Endothelial cell (in vitro differentiated cells): ENCODE measurements around the gene PRTG. TPM values are rescaled to one million over a fixed set of nuclear protein-coding genes. Genes with fewer than 3 reads are reported as not detected.

Source experiments
- DNase-seq: peaks from one replicate; pipeline ENCODE4 v3.0.0; 2021; ENCODE audit warnings: low spot score
- H3K27ac Mint-ChIP-seq: one replicate; pipeline ENCODE4 v1.8.0; 2021; ENCODE audit warnings: mixed read lengths, inconsistent platforms; ENCODE audit not compliant: unreplicated experiment
- H3K27me3 Mint-ChIP-seq: one replicate; pipeline ENCODE4 v1.8.0; 2021; ENCODE audit warnings: mild to moderate bottlenecking, moderate library complexity, mixed read lengths, inconsistent platforms; ENCODE audit not compliant: unreplicated experiment
- H3K36me3 Mint-ChIP-seq: one replicate; pipeline ENCODE4 v1.8.0; 2021; ENCODE audit warnings: mild to moderate bottlenecking, low read depth, mixed read lengths, inconsistent platforms; ENCODE audit not compliant: unreplicated experiment
- H3K4me1 Mint-ChIP-seq: one replicate; pipeline ENCODE4 v1.8.0; 2021; ENCODE audit warnings: mild to moderate bottlenecking, mixed read lengths, inconsistent platforms; ENCODE audit not compliant: unreplicated experiment
- H3K4me3 Mint-ChIP-seq: one replicate; pipeline ENCODE4 v1.8.0; 2021; ENCODE audit warnings: mild to moderate bottlenecking, mixed read lengths, inconsistent platforms; ENCODE audit not compliant: unreplicated experiment
- H3K9me3 Mint-ChIP-seq: one replicate; pipeline ENCODE4 v1.8.0; 2021; ENCODE audit warnings: mixed read lengths, inconsistent platforms; ENCODE audit not compliant: unreplicated experiment
- CTCF ChIP-seq: fragments of 200-600 bp; sonication (generic); IDR thresholded peaks from one replicate; pipeline ENCODE4 v1.5.0; 2021; ENCODE audit warnings: antibody characterized with exemption; ENCODE audit not compliant: unreplicated experiment
- total RNA-seq: library from RNA; stranded (reverse); fragmentation: NEBNext Ultra II Directional; extraction: Animal tissue kit (Norgen Biotek cat#: 25700); gene quantifications from one replicate; pipeline ENCODE4 v1.2.1, GENCODE V29; 2021; ENCODE audit not compliant: unreplicated experiment

Gene PRTG
- total RNA-seq, 1 donor from 2014 or later, result 165 TPM

GRCh38 chr15:55630858-55631257 lies 112.1 kb downstream of the PRTG start:
- peaks cover 3% of the 10 kb centered on the region for H3K27me3 Mint-ChIP-seq
- peaks cover 31% of the 10 kb centered on the region for H3K36me3 Mint-ChIP-seq
- H3K9me3 Mint-ChIP-seq, result no peaks in the 10 kb centered on the region
- TF ChIP-seq CTCF, result no peak
- H3K27ac Mint-ChIP-seq, result peak overlapping the region; percentile 53
- peaks cover 4% of the 10 kb centered on the region for H3K4me1 Mint-ChIP-seq
- DNase-seq, result no peak
- no peak overlapping the region for H3K4me3 Mint-ChIP-seq

GRCh38 chr15:55628369-55628730 lies 114.6 kb downstream of the PRTG start:
- no peak overlapping the region for H3K27ac Mint-ChIP-seq
- H3K36me3 Mint-ChIP-seq, result peaks cover 27% of the 10 kb centered on the region
- no peak for DNase-seq
- peaks cover 3% of the 10 kb centered on the region for H3K27me3 Mint-ChIP-seq
- no peak for TF ChIP-seq CTCF
- H3K4me1 Mint-ChIP-seq, result peaks cover 4% of the 10 kb centered on the region
- no peaks in the 10 kb centered on the region for H3K9me3 Mint-ChIP-seq
- H3K4me3 Mint-ChIP-seq, result no peak overlapping the region

- no peak overlapping the region for H3K27ac Mint-ChIP-seq
- peaks cover 27% of the 10 kb centered on the region for H3K36me3 Mint-ChIP-seq
- H3K4me1 Mint-ChIP-seq, result peaks cover 4% of the 10 kb centered on the region
- DNase-seq, result no peak
- no peak overlapping the region for H3K4me3 Mint-ChIP-seq
- TF ChIP-seq CTCF, result no peak
- peaks cover 3% of the 10 kb centered on the region for H3K27me3 Mint-ChIP-seq
- H3K9me3 Mint-ChIP-seq, result no peaks in the 10 kb centered on the region
Measured at GRCh38 chr15:55627730-55628368, 115.1 kb downstream of the PRTG start.

GRCh38 chr15:55619783-55620182 lies 123.2 kb downstream of the PRTG start:
- no peak overlapping the region for H3K27ac Mint-ChIP-seq
- H3K9me3 Mint-ChIP-seq, result no peaks in the 10 kb centered on the region
- H3K4me1 Mint-ChIP-seq, result no peaks in the 10 kb centered on the region
- no peak for DNase-seq
- no peaks in the 10 kb centered on the region for H3K27me3 Mint-ChIP-seq
- no peak overlapping the region for H3K4me3 Mint-ChIP-seq
- peaks cover 25% of the 10 kb centered on the region for H3K36me3 Mint-ChIP-seq
- TF ChIP-seq CTCF, result no peak

- H3K36me3 Mint-ChIP-seq, result peaks cover 25% of the 10 kb centered on the region
- H3K4me3 Mint-ChIP-seq, result no peak overlapping the region
- no peaks in the 10 kb centered on the region for H3K9me3 Mint-ChIP-seq
- no peaks in the 10 kb centered on the region for H3K27me3 Mint-ChIP-seq
- H3K4me1 Mint-ChIP-seq, result no peaks in the 10 kb centered on the region
- H3K27ac Mint-ChIP-seq, result no peak overlapping the region
- DNase-seq, result no peak
- TF ChIP-seq CTCF, result no peak
Measured at GRCh38 chr15:55618387-55618786, 124.6 kb downstream of the PRTG start.
